Measurements from ENCODE around the gene C10orf143. TPM values are rescaled to one million over a fixed set of nuclear protein-coding genes. Genes with fewer than 3 reads are reported as not detected.

The C10orf143 gene
- total and polyA plus RNA-seq, 2 of the 4 experiments (the other 2 are of a cell fraction), result 0.36 to 0.60 TPM

DNA sequence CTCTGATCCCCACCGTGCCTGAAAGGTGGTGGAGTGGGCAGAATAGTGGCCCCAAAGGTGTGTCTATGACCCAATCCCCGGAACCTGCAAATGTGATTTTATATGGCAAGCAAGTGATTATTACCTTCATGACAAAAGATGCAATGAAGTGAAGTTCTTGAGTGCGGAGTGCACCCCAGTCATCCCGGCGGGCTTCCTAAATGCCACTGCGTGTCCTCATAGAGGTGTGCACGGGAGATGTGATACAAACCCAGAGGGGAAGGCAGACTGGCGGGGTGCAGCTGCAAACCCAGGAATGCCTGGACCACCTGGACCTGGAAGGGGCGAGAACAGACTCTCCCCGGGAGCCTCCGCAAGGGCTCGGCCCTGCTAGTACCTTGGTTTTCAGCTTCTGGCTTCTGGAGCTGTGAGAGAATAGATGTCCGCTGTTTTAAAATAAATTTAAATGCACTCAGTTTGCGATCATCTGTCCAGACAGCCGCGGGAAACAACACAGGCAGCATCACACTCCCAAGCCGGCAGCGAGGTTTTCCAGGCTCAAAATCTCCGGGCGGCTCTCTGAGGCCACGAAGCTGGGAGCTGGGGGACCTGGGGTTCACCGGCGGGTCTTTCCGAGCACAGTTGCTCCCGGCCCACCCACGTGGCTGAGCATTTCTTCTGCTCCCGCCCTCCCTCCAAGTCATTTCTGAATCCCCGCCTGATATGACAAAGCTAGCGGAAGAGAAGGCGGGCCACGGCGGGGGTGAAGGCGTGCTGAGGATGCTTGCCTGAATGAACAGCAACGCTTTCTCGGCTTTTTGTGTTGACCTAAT, 96.2 kb downstream of the C10orf143 start (continued):
- no peak for TF ChIP-seq ELK1 (IDR thresholded peaks at IDR 0.05; ENCODE audit: borderline replicate concordance, low read depth, low read length)

Other genes starting within 250 kb of the C10orf143 start
- 0.36 and 0.56 TPM in 2 replicates for gene EBF3, start 146.6 kb downstream of the C10orf143 start, total RNA-seq (2012; rRNA removed)
- 0.60 and 0.70 TPM in 2 replicates for gene EBF3, start 146.6 kb downstream of the C10orf143 start, polyA plus RNA-seq (2012; rRNA removed)
- 78.7 and 96.7 TPM in 2 replicates for gene GLRX3, start 25.6 kb upstream of the C10orf143 start, total RNA-seq (2012; rRNA removed)
- gene GLRX3, start 25.6 kb upstream of the C10orf143 start, polyA plus RNA-seq (2012; rRNA removed), result 81.7 and 83.1 TPM in 2 replicates